GM12801 (cell line): ENCODE measurements around the gene FBXO41.

Experiments used
- TF ChIP-seq, protein P1 (sequence below): IDR thresholded peaks from one replicate; pipeline ENCODE4 v1.5.1; 2011; ENCODE audit warnings: control low read depth; ENCODE audit not compliant: insufficient read length; ENCODE audit errors: extremely low read depth

The FBXO41 gene

GRCh38 chr2:73307720-73308119 lies 23.4 kb upstream of the FBXO41 start:
- TF ChIP-seq, protein P1, sequence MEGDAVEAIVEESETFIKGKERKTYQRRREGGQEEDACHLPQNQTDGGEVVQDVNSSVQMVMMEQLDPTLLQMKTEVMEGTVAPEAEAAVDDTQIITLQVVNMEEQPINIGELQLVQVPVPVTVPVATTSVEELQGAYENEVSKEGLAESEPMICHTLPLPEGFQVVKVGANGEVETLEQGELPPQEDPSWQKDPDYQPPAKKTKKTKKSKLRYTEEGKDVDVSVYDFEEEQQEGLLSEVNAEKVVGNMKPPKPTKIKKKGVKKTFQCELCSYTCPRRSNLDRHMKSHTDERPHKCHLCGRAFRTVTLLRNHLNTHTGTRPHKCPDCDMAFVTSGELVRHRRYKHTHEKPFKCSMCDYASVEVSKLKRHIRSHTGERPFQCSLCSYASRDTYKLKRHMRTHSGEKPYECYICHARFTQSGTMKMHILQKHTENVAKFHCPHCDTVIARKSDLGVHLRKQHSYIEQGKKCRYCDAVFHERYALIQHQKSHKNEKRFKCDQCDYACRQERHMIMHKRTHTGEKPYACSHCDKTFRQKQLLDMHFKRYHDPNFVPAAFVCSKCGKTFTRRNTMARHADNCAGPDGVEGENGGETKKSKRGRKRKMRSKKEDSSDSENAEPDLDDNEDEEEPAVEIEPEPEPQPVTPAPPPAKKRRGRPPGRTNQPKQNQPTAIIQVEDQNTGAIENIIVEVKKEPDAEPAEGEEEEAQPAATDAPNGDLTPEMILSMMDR: no peak

GRCh38 chr2:73301636-73302035 lies 17.4 kb upstream of the FBXO41 start:
- TF ChIP-seq, protein P1: no peak

DNA sequence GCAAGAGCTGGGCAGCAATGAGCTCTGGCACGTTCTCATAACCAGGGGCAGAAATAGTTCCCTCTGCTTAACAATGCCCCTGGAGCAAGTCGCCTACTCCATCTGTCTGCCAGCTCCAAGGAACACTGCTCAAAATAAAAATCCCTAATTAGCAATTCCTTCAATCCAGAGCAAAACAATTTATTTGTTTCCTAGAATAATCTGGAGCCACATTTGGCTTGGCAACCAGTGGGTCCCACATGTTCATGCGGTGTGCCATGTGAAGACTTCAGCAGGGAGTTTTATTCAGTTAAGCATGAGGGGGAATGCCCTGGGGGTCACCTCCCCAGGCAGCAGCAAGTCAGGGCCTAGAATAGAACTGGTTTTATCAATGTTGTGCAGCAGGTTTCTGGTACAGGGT lies 16.6 kb upstream of the FBXO41 start:
- TF ChIP-seq, protein P1: no peak

DNA sequence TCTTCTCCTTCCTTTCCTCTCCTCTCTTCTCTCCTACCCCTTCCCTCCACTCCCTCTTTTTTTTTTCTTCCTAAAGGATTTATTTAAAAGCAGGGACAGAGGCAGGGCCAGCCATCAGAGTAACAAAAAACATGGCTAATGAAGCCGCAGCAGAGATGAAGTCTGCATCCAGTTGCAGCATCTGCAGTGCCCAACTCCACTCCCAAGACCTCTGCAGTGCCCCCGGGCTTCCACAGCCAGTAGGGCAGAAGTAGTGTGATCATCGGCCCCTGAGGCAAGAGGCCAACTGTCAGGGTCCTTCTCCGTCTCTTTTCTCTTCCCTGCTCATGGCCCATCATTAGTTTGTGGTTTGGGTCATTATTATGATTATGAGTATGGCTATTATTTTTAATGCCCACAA lies 13.3 kb upstream of the FBXO41 start:
- TF ChIP-seq, protein P1: no peak

- TF ChIP-seq, protein P1: no peak
Observed at GRCh38 chr2:73297151-73297559, 12.9 kb upstream of the FBXO41 start.

DNA sequence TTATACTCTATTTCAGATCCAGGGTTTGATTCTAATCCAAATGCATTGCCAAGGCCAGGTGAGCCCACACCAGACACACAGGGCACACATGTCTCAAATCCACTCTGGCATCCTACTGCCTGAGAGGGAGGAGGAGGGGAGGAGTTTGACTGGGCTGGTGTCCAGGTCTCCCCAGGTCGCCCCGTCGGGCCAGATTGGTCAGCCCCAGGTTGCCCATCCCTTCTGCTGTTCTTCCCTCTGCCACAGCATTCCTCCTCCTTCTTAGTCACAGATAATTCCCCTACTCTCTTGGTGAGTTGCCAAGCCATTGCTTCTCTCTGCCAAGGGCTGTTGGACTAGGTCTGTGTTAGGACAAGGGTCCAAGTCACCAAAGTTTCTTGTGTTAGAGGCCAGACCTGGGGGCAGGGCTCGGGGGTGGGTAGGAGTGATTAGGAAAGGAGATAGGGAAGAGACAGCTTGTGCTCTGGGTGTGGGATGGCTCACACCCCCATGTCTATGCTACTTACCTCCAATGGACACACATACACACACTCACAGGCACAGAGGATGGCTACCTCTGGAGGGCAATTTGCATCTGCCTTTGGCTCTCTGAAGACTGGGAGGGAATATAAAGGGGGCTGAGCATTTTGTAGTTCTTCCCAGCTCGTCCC lies 11.6 kb upstream of the FBXO41 start:
- TF ChIP-seq, protein P1: no peak

DNA sequence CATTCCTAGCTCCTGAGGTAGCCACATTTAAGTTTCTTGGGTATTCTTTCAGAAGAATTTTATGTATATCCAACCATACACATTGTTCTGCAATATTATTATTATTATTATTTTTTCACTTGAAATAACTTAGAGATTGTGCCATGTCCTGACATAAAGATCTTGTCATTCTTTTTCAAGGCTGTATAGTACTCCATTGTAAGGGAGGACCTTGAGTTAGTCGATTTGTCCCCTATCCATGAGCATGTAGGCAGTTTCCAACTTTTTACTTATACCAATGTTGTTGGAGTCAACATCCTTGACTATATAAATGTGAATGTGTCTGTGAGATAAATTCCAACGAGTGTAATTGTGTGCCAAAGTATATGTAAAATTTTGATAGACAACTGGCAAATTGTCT lies 10.0 kb upstream of the FBXO41 start:
- TF ChIP-seq, protein P1: no peak
